Osteocyte (in vitro differentiated cells): Measurements from ENCODE around the gene DPEP2. TPM values are rescaled to one million over a fixed set of nuclear protein-coding genes. Genes with fewer than 3 reads are reported as not detected.

Experiments used
- DNase-seq: peaks from one replicate; pipeline ENCODE4 v3.0.0; 2021; ENCODE audit warnings: mixed read lengths; ENCODE audit not compliant: unreplicated experiment; ENCODE audit errors: extremely low spot score
- H3K27ac Mint-ChIP-seq: one replicate; pipeline ENCODE4 v1.8.0; 2021; ENCODE audit warnings: mild to moderate bottlenecking, mixed read lengths; ENCODE audit not compliant: unreplicated experiment
- H3K27me3 Mint-ChIP-seq: one replicate; pipeline ENCODE4 v1.8.0; 2021; ENCODE audit warnings: mixed read lengths; ENCODE audit not compliant: unreplicated experiment
- H3K36me3 Mint-ChIP-seq: one replicate; pipeline ENCODE4 v1.8.0; 2021; ENCODE audit warnings: mixed read lengths; ENCODE audit not compliant: unreplicated experiment
- H3K4me1 Mint-ChIP-seq: one replicate; pipeline ENCODE4 v1.8.0; 2021; ENCODE audit warnings: mixed read lengths; ENCODE audit not compliant: unreplicated experiment
- H3K4me3 Mint-ChIP-seq: one replicate; pipeline ENCODE4 v1.8.0; 2021; ENCODE audit warnings: mild to moderate bottlenecking, moderate library complexity, mixed read lengths; ENCODE audit not compliant: unreplicated experiment
- H3K9me3 Mint-ChIP-seq: one replicate; pipeline ENCODE4 v1.8.0; 2021; ENCODE audit warnings: mixed read lengths; ENCODE audit not compliant: unreplicated experiment
- CTCF ChIP-seq: fragments of 200-600 bp; sonication (generic); IDR thresholded peaks from 2 replicates; pipeline ENCODE4 v1.5.0; 2021; ENCODE audit warnings: antibody characterized with exemption, mild to moderate bottlenecking, moderate library complexity
- total RNA-seq: library from RNA; stranded (reverse); gene quantifications from 2 replicates; pipeline ENCODE4 v1.2.1, GENCODE V29; 2021

Gene DPEP2
- total RNA-seq, 1 donor from 2014 or later, result not detected

DNA sequence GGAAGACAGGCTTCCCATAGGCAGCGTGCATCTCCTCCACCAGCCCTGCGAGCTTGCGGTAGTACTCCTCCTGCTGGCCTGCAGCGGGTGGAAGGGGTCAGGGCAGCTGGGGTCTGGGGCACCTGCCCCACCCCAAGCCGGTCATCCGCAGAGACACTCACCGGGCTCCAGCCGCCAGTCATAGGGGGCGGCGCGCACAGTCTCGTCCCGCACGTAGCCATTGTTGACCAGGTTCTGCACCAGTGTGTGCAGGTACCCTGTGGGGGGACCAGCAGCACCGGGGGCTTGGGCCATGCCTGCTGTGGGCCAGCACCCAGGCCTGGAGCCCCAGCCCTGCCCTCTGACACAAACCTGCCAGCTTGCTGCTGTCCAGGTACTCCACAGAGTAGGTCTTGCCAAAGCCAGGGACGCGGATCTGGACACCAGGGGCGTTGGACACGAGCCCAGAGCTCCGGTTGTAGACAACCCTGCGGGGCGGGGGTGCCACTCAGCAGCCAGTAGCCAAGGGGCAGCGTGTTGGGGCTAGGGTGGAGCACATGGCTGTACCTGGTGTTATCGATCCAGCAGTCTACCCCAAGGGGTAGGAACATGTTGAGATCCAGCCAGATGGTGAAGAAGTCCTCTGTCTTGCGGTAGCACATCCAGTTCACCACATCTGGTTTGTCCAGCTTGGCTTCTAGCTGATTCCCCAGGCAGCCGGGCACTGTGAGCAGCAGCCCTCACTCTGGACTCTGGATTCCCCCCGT, 56.6 kb downstream of the DPEP2 start:
- Mint-ChIP-seq H3K9me3 (no peaks in the 10 kb centered on the region), H3K4me1 (peaks cover 3% of the 10 kb centered on the region), H3K27me3 (no peaks in the 10 kb centered on the region), H3K36me3 (peaks cover 7% of the 10 kb centered on the region), H3K27ac (no peak overlapping the region), H3K4me3 (no peak overlapping the region)
- TF ChIP-seq CTCF, result no peak
- DNase-seq, result no peak

- Mint-ChIP-seq H3K4me1 (peaks cover 6% of the 10 kb centered on the region), H3K27me3 (no peaks in the 10 kb centered on the region), H3K27ac (no peak overlapping the region), H3K36me3 (peaks cover 7% of the 10 kb centered on the region), H3K9me3 (no peaks in the 10 kb centered on the region), H3K4me3 (no peak overlapping the region)
- no peak for DNase-seq
- TF ChIP-seq CTCF, result peak; percentile 64
Measured at GRCh38 chr16:67942200-67942509, 57.1 kb downstream of the DPEP2 start.

- no peaks in the 10 kb centered on the region for H3K9me3 Mint-ChIP-seq
- H3K4me3 Mint-ChIP-seq, result no peak overlapping the region
- H3K36me3 Mint-ChIP-seq, result peaks cover 7% of the 10 kb centered on the region
- no peak for TF ChIP-seq CTCF
- H3K27me3 Mint-ChIP-seq, result no peaks in the 10 kb centered on the region
- peak overlapping the region; percentile 54 for H3K27ac Mint-ChIP-seq
- peaks cover 10% of the 10 kb centered on the region for H3K4me1 Mint-ChIP-seq
- no peak for DNase-seq
Measured at GRCh38 chr16:67941469-67942199, 57.6 kb downstream of the DPEP2 start.

- no peak overlapping the region for H3K27ac Mint-ChIP-seq
- no peak overlapping the region for H3K4me3 Mint-ChIP-seq
- H3K4me1 Mint-ChIP-seq, result peaks cover 10% of the 10 kb centered on the region
Measured at GRCh38 chr16:67940446-67941089, 58.7 kb downstream of the DPEP2 start.

More at GRCh38 chr16:67940446-67941089, 58.7 kb downstream of the DPEP2 start:
- peaks cover 7% of the 10 kb centered on the region for H3K36me3 Mint-ChIP-seq
- H3K27me3 Mint-ChIP-seq, result no peaks in the 10 kb centered on the region
- TF ChIP-seq CTCF, result no peak
- no peaks in the 10 kb centered on the region for H3K9me3 Mint-ChIP-seq
- DNase-seq, result no peak
